Measurements from ENCODE around the gene SCRN2. TPM values are rescaled to one million over a fixed set of nuclear protein-coding genes. Genes with fewer than 3 reads are reported as not detected.

Gene SCRN2
- total RNA-seq = 10 to 100 TPM in 4 of 5 donors, 1 to 10 TPM in 1; 7.0 to 44.9 (median 22.2) TPM
- polyA plus RNA-seq = 10 to 100 TPM; 30.5 to 38.3 (median 32.1) TPM
- long read RNA-seq, donor 1, partial matches to known transcripts = 0 of 1 reads
- long read RNA-seq, donor 1, other reads (novel, unspliced or antisense) = 0 of 1 reads
- long read RNA-seq, donor 2, partial matches to known transcripts = 0 of 6 reads
- long read RNA-seq, donor 2, other reads (novel, unspliced or antisense) = 0 of 6 reads
- long read RNA-seq, donor 3, partial matches to known transcripts = 0 of 2 reads
- long read RNA-seq, donor 3, other reads (novel, unspliced or antisense) = 0 of 2 reads
- long read RNA-seq, donor 4, partial matches to known transcripts = 0 of 1 reads
- long read RNA-seq, donor 4, other reads (novel, unspliced or antisense) = 0 of 1 reads
- long read RNA-seq, donor 5, partial matches to known transcripts = 0 of 4 reads
- long read RNA-seq, donor 5, other reads (novel, unspliced or antisense) = 0 of 4 reads
- long read RNA-seq, donor 6, transcript SCRN2-201 (8 exons, 1,548 nt) = major isoform, 12 of 26 reads
- long read RNA-seq, donor 6, partial matches to known transcripts = 5 of 26 reads
- long read RNA-seq, donor 6, other reads (novel, unspliced or antisense) = 0 of 26 reads
- long read RNA-seq, donor 7, partial matches to known transcripts = 0 of 5 reads
- long read RNA-seq, donor 7, other reads (novel, unspliced or antisense) = 0 of 5 reads
- long read RNA-seq, donor 8, partial matches to known transcripts = 0 of 5 reads
- long read RNA-seq, donor 8, other reads (novel, unspliced or antisense) = 0 of 5 reads
- long read RNA-seq, donor 9 = 0 reads
- long read RNA-seq, donor 10, partial matches to known transcripts = 0 of 5 reads
- long read RNA-seq, donor 10, other reads (novel, unspliced or antisense) = 0 of 5 reads

- TF ChIP-seq CTCF (IDR thresholded peaks at IDR 0.05) (peak in 6 of 7 experiments; percentile 95 to 99 (median 98)), POLR2AphosphoS5 (IDR thresholded peaks at IDR 0.05) (peak; percentile 22 to 70 (median 28)), POLR2A (IDR thresholded peaks at IDR 0.05) (no peak)
- DNase-seq = peak; percentile 93 to 96
- intact Hi-C loops (cut with DNase I; ENCODE audit: low total_unique reads) = loop anchor here (2.0 kb wide), 1 partner anchor 50 kb away; no protein-coding TSS in a partner anchor
- Histone ChIP-seq H3K4me1 (peaks cover 22 to 43% (median 38%) of the 10 kb centered on the region in 4 donors), H3K27me3 (peaks cover 0 to 17% (median 11%) of the 10 kb centered on the region in 3 donors), H3K9me3 (no peaks in the 10 kb centered on the region), H3K27ac (peak within 1 kb of the TSS; percentile 68 to 85 (median 74)), H3K4me3 (peak within 1 kb of the TSS; percentile 62 to 86 (median 84)), H3K36me3 (peaks cover 0 to 34% (median 31%) of the 10 kb centered on the region in 4 donors)
- WGBS, 5 donors = 0 to 1% (median 1%) methylated on average over 31 to 55 of the region's 55 CpGs
These were observed at the start of gene SCRN2 for GRCh38 chr17:47840742-47841487. Gene SCRN2, minus strand, starts transcription at chr17:47841273. Its CDS starts 430 bp downstream, at chr17:47840843.

- WGBS, 5 donors = 38 to 48% (median 40%) methylated on average over 7 to 11 of the region's 11 CpGs
- Histone ChIP-seq H3K4me1 (peaks cover 0 to 22% (median 13%) of the 10 kb centered on the region in 4 donors), H3K9me3 (no peaks in the 10 kb centered on the region), H3K27me3 (no peaks in the 10 kb centered on the region), H3K4me3 (no peak overlapping the region), H3K36me3 (no peaks in the 10 kb centered on the region), H3K27ac (no peak overlapping the region)
- TF ChIP-seq CTCF (IDR thresholded peaks at IDR 0.05) (peak in 6 of 7 experiments; percentile 44 to 99 (median 91)), EP300 (IDR thresholded peaks at IDR 0.05) (no peak), POLR2AphosphoS5 (IDR thresholded peaks at IDR 0.05) (peak in 1 of 3 donors; percentile 72)
- peak; percentile 95 for DNase-seq
- intact Hi-C loops (cut with DNase I; ENCODE audit: low total_unique reads) = loop anchor here (2.0 kb wide), 1 partner anchor 49 kb away; the partner anchor contains the start of gene SCRN2
These were observed 48.9 kb upstream of the SCRN2 start for GRCh38 chr17:47889734-47890529.

- WGBS, 5 donors = 74 to 80% (median 75%) methylated on average over 6 of the region's 6 CpGs
- Histone ChIP-seq H3K9me3 (no peaks in the 10 kb centered on the region), H3K27ac (no peak overlapping the region), H3K36me3 (no peaks in the 10 kb centered on the region), H3K27me3 (peaks cover 0 to 11% (median 0%) of the 10 kb centered on the region in 3 donors), H3K4me3 (no peak overlapping the region), H3K4me1 (peaks cover 0 to 18% (median 0%) of the 10 kb centered on the region in 4 donors)
- intact Hi-C loops (cut with DNase I; ENCODE audit: low total_unique reads) = no loop called here
- no peak for TF ChIP-seq POLR2AphosphoS5 (IDR thresholded peaks at IDR 0.05)
- no peak for TF ChIP-seq CTCF (IDR thresholded peaks at IDR 0.05)
- no peak for DNase-seq
These were observed 47.2 kb upstream of the SCRN2 start for GRCh38 chr17:47888293-47888692.
